Mesenchymal stem cell (in vitro differentiated cells and primary cell): ENCODE measurements around the gene SOD3.

Experiments used
- DNase-seq: peaks from one replicate; pipeline ENCODE4 v3.0.0-alpha.2; 2013
- H2AFZ ChIP-seq: one replicate; pipeline ENCODE4 v1.6.1; 2013; ENCODE audit warnings: low read depth, mild to moderate bottlenecking, control low read depth, inconsistent platforms, low read length, moderate library complexity
- H2AK5ac ChIP-seq: 2 replicates; pipeline ENCODE4 v1.6.1; 2013; ENCODE audit warnings: low read length, moderate library complexity, mild to moderate bottlenecking, inconsistent platforms; ENCODE audit not compliant: severe bottlenecking
- H2BK120ac ChIP-seq: one replicate; pipeline ENCODE4 v1.6.1; 2013; ENCODE audit warnings: low read depth, mild to moderate bottlenecking, inconsistent platforms, low read length, moderate library complexity
- H2BK12ac ChIP-seq, 2 experiments: one replicate each; pipeline ENCODE4 v1.6.1; 2013; ENCODE audit warnings: inconsistent platforms in 2 of 2, low read length in 2 of 2, mild to moderate bottlenecking in 2 of 2, moderate library complexity in 2 of 2, control low read depth in 1 of 2
- H2BK15ac ChIP-seq: one replicate; pipeline ENCODE4 v1.6.1; 2013; ENCODE audit warnings: mild to moderate bottlenecking, low read depth, inconsistent platforms; ENCODE audit not compliant: poor library complexity, severe bottlenecking
- H2BK5ac ChIP-seq: 2 replicates; pipeline ENCODE4 v1.6.1; 2013; ENCODE audit warnings: low read depth, mild to moderate bottlenecking, low read length, control low read depth, inconsistent platforms; ENCODE audit not compliant: poor library complexity, severe bottlenecking
- H3K14ac ChIP-seq, 2 experiments: one replicate each; pipeline ENCODE4 v1.6.1; 2013; ENCODE audit warnings: inconsistent platforms in 2 of 2, low read length in 2 of 2, control low read depth in 1 of 2, mild to moderate bottlenecking in 1 of 2, moderate library complexity in 1 of 2
- H3K18ac ChIP-seq, 2 experiments: one replicate each; pipeline ENCODE4 v1.6.1; 2013; ENCODE audit warnings: inconsistent platforms in 2 of 2, low read length in 2 of 2, control low read depth in 1 of 2, low read depth in 1 of 2, mild to moderate bottlenecking in 1 of 2
- H3K23ac ChIP-seq, 2 experiments: one replicate each; pipeline ENCODE4 v1.6.1; 2013; ENCODE audit warnings: inconsistent platforms in 2 of 2, low read length in 2 of 2, mild to moderate bottlenecking in 2 of 2, moderate library complexity in 2 of 2, control low read depth in 1 of 2
- H3K27ac ChIP-seq: 2 replicates; pipeline ENCODE4 v1.5.1; 2013; ENCODE audit warnings: mild to moderate bottlenecking, moderate library complexity, low read length, control low read depth, inconsistent platforms; ENCODE audit not compliant: poor library complexity, severe bottlenecking
- H3K27me3 ChIP-seq, 2 experiments: 2 replicates each; pipeline versions ENCODE4 v1.6.1 to v1.7.0; 2013; ENCODE audit warnings: low read length in 2 of 2, mild to moderate bottlenecking in 2 of 2, moderate library complexity in 2 of 2, control low read depth in 1 of 2, inconsistent platforms in 1 of 2; ENCODE audit not compliant: control insufficient read depth in 1 of 2, insufficient read depth in 1 of 2
- H3K36me3 ChIP-seq, 2 experiments: 2 replicates each; pipeline versions ENCODE4 v1.6.1 to v1.7.0; 2013; ENCODE audit warnings: low read length in 2 of 2, control low read depth in 1 of 2, inconsistent platforms in 1 of 2, low read depth in 1 of 2, mild to moderate bottlenecking in 1 of 2; ENCODE audit not compliant: insufficient read depth in 2 of 2, control insufficient read depth in 1 of 2
- H3K4ac ChIP-seq, 2 experiments: one replicate each; pipeline ENCODE4 v1.6.1; 2013; ENCODE audit warnings: inconsistent platforms in 2 of 2, low read length in 2 of 2, mild to moderate bottlenecking in 2 of 2, moderate library complexity in 2 of 2, control low read depth in 1 of 2, low read depth in 1 of 2
- H3K4me1 ChIP-seq: 2 replicates; pipeline ENCODE4 v1.6.1; 2013; ENCODE audit warnings: low read depth, low read length, control low read depth; ENCODE audit not compliant: control insufficient read depth, insufficient read depth
- H3K4me2 ChIP-seq: 2 replicates; pipeline ENCODE4 v1.6.1; 2013; ENCODE audit warnings: low read length, mild to moderate bottlenecking, inconsistent platforms; ENCODE audit not compliant: poor library complexity, severe bottlenecking
- H3K4me3 ChIP-seq, 2 experiments: 2 replicates each; pipeline versions ENCODE4 v1.5.1 to v1.7.0; 2013; ENCODE audit warnings: low read length in 2 of 2, mild to moderate bottlenecking in 2 of 2, control low read depth in 1 of 2, low read depth in 1 of 2; ENCODE audit not compliant: insufficient read depth in 1 of 2
- H3K79me1 ChIP-seq: replicated peaks from 2 replicates; pipeline ENCODE4 v1.6.1; 2013; ENCODE audit warnings: mild to moderate bottlenecking, control low read depth, low read length, inconsistent platforms; ENCODE audit not compliant: poor library complexity, severe bottlenecking
- H3K9ac ChIP-seq: 2 replicates; pipeline ENCODE4 v1.7.0; 2013; ENCODE audit warnings: mild to moderate bottlenecking, low read length, moderate library complexity
- H3K9me3 ChIP-seq: 2 replicates; pipeline ENCODE4 v1.7.0; 2013; ENCODE audit warnings: mild to moderate bottlenecking, low read length; ENCODE audit not compliant: control insufficient read depth
- H4K8ac ChIP-seq: one replicate; pipeline ENCODE4 v1.6.1; 2013; ENCODE audit warnings: inconsistent platforms, mild to moderate bottlenecking, low read length, moderate library complexity
- H4K91ac ChIP-seq: one replicate; pipeline ENCODE4 v1.6.1; 2013; ENCODE audit warnings: mild to moderate bottlenecking, low read length, inconsistent platforms
- WGBS: methylation state at CpG from one replicate; pipeline ENCODE4 v1.1.7; 2013; ENCODE audit warnings: mixed read lengths; 5-methylcytosine and 5-hydroxymethylcytosine counted together

Gene SOD3

GRCh38 chr4:24808261-24808660, 12.9 kb downstream of the SOD3 start:
- H3K79me1 ChIP-seq = no peaks in the 10 kb centered on the region
- WGBS = 97% methylated on average over 14 of the region's 14 CpGs
- no peak overlapping the region for H2BK120ac ChIP-seq
- H3K14ac ChIP-seq = no peak overlapping the region
- H4K91ac ChIP-seq = no peak overlapping the region
- H3K9ac ChIP-seq = no peak overlapping the region
- DNase-seq = no peak
- no peak overlapping the region for H3K18ac ChIP-seq
- no peak overlapping the region for H2BK15ac ChIP-seq
- no peak overlapping the region for H3K4ac ChIP-seq
- H3K4me1 ChIP-seq = peaks cover 2% of the 10 kb centered on the region
- H3K4me3 ChIP-seq = no peak overlapping the region
- H3K23ac ChIP-seq = no peak overlapping the region
- no peak overlapping the region for H3K27ac ChIP-seq
- H3K27me3 ChIP-seq = no peaks in the 10 kb centered on the region
- no peak overlapping the region for H2BK5ac ChIP-seq
- no peak overlapping the region for H3K4me2 ChIP-seq
- no peak overlapping the region for H4K8ac ChIP-seq
- H3K9me3 ChIP-seq = no peaks in the 10 kb centered on the region
- peaks cover 7 to 41% of the 10 kb centered on the region in 2 experiments for H3K36me3 ChIP-seq
- H2AK5ac ChIP-seq = no peak overlapping the region
- H2BK12ac ChIP-seq = no peak overlapping the region
- H2AFZ ChIP-seq = no peak overlapping the region

- 87% methylated on average over 4 of the region's 6 CpGs for WGBS
- H3K9ac ChIP-seq = no peak overlapping the region
- no peak overlapping the region for H2BK15ac ChIP-seq
Observed at GRCh38 chr4:24808955-24809354, 13.6 kb downstream of the SOD3 start.

GRCh38 chr4:24809376-24809775, 14.0 kb downstream of the SOD3 start:
- Histone ChIP-seq H3K14ac (no peak overlapping the region), H3K9ac (no peak overlapping the region), H2BK5ac (no peak overlapping the region), H3K18ac (no peak overlapping the region), H2AFZ (no peak overlapping the region), H3K23ac (no peak overlapping the region), H3K36me3 (peaks cover 7 to 45% of the 10 kb centered on the region in 2 experiments), H3K4me3 (no peak overlapping the region), H3K27me3 (no peaks in the 10 kb centered on the region), H3K9me3 (no peaks in the 10 kb centered on the region), H2BK120ac (no peak overlapping the region), H3K4me2 (no peak overlapping the region), H4K8ac (no peak overlapping the region), H3K27ac (no peak overlapping the region), H2AK5ac (no peak overlapping the region), H2BK15ac (no peak overlapping the region), H4K91ac (no peak overlapping the region), H3K79me1 (no peaks in the 10 kb centered on the region), H3K4me1 (peaks cover 2% of the 10 kb centered on the region), H2BK12ac (no peak overlapping the region), H3K4ac (no peak overlapping the region)
- DNase-seq = no peak
- 87% methylated on average over 2 of the region's 2 CpGs for WGBS

More at GRCh38 chr4:24808955-24809354, 13.6 kb downstream of the SOD3 start:
- Histone ChIP-seq H3K9me3 (no peaks in the 10 kb centered on the region), H3K14ac (no peak overlapping the region), H2BK12ac (no peak overlapping the region), H3K27me3 (no peaks in the 10 kb centered on the region), H2BK5ac (no peak overlapping the region), H2AFZ (no peak overlapping the region), H3K27ac (no peak overlapping the region), H4K8ac (no peak overlapping the region), H2BK120ac (no peak overlapping the region), H3K36me3 (peaks cover 7 to 44% of the 10 kb centered on the region in 2 experiments), H3K4ac (no peak overlapping the region), H3K4me3 (no peak overlapping the region), H4K91ac (no peak overlapping the region), H2AK5ac (no peak overlapping the region), H3K18ac (no peak overlapping the region), H3K23ac (no peak overlapping the region), H3K4me2 (no peak overlapping the region), H3K79me1 (no peaks in the 10 kb centered on the region), H3K4me1 (peaks cover 2% of the 10 kb centered on the region)
- no peak for DNase-seq

- no peak overlapping the region for H4K8ac ChIP-seq
- no peak overlapping the region for H3K4me3 ChIP-seq
- no peak overlapping the region for H2BK15ac ChIP-seq
- no peak overlapping the region for H2AK5ac ChIP-seq
- H3K27me3 ChIP-seq = no peaks in the 10 kb centered on the region
- H3K79me1 ChIP-seq = no peaks in the 10 kb centered on the region
- H3K9me3 ChIP-seq = no peaks in the 10 kb centered on the region
- no peak overlapping the region for H3K27ac ChIP-seq
- no peak overlapping the region for H3K23ac ChIP-seq
- WGBS = 82% methylated on average over 6 of the region's 6 CpGs
- H2BK12ac ChIP-seq = no peak overlapping the region
- no peak overlapping the region for H3K14ac ChIP-seq
- H2BK120ac ChIP-seq = no peak overlapping the region
- H3K36me3 ChIP-seq = peaks cover 7 to 49% of the 10 kb centered on the region in 2 experiments
- H3K4me2 ChIP-seq = no peak overlapping the region
- H4K91ac ChIP-seq = no peak overlapping the region
- H2AFZ ChIP-seq = no peak overlapping the region
- DNase-seq = peak; percentile 47
- no peak overlapping the region for H3K9ac ChIP-seq
- H2BK5ac ChIP-seq = no peak overlapping the region
- no peak overlapping the region for H3K18ac ChIP-seq
- H3K4me1 ChIP-seq = peaks cover 2% of the 10 kb centered on the region
- H3K4ac ChIP-seq = no peak overlapping the region
Observed at GRCh38 chr4:24809815-24810405, 14.5 kb downstream of the SOD3 start.
